ENCODE data around the gene CDPF1. TPM values are rescaled to one million over a fixed set of nuclear protein-coding genes. Genes with fewer than 3 reads are reported as not detected.

The CDPF1 gene
- total RNA-seq, 2 donors from 2014 or later: 8.1 to 12.4 TPM

GRCh38 chr22:46239261-46240048 lies 10.6 kb downstream of the CDPF1 start:
- Histone ChIP-seq H3K27me3 (replicated peaks; ENCODE audit: insufficient read depth) (no peaks in the 10 kb centered on the region), H3K9me3 (no peaks in the 10 kb centered on the region), H3K4me3 (no peak overlapping the region), H3K27ac (no peak overlapping the region), H3K4me1 (ENCODE audit: control insufficient read depth in 1 of 2, low read depth in 2 of 2) (no peaks in the 10 kb centered on the region), H3K36me3 (peaks cover 4% of the 10 kb centered on the region)
- DNase-seq (ENCODE audit: low spot score): no peak
- ATAC-seq (ENCODE audit: insufficient number of reproducible peaks, low FRiP score, low read depth): no peak
- TF ChIP-seq CTCF (IDR thresholded peaks at IDR 0.05): no peak

- Histone ChIP-seq H3K4me1 (ENCODE audit: control insufficient read depth in 1 of 2, low read depth in 2 of 2) (peaks cover 0 to 6% of the 10 kb centered on the region in 2 donors), H3K9me3 (no peaks in the 10 kb centered on the region), H3K4me3 (no peak overlapping the region), H3K27me3 (replicated peaks; ENCODE audit: insufficient read depth) (no peaks in the 10 kb centered on the region), H3K27ac (no peak overlapping the region), H3K36me3 (peaks cover 4% of the 10 kb centered on the region)
- TF ChIP-seq CTCF (IDR thresholded peaks at IDR 0.05): no peak
- DNase-seq (ENCODE audit: low spot score): no peak
- ATAC-seq (ENCODE audit: insufficient number of reproducible peaks, low FRiP score, low read depth): no peak
These were observed 11.6 kb downstream of the CDPF1 start for GRCh38 chr22:46238541-46238940.

- ATAC-seq (ENCODE audit: insufficient number of reproducible peaks, low FRiP score, low read depth) (no peak), DNase-seq (ENCODE audit: low spot score) (no peak)
- no peak for TF ChIP-seq CTCF (IDR thresholded peaks at IDR 0.05)
- H3K27ac ChIP-seq: no peak overlapping the region
- H3K4me1 ChIP-seq (ENCODE audit: control insufficient read depth in 1 of 2, low read depth in 2 of 2): peaks cover 3 to 11% of the 10 kb centered on the region in 2 donors
- no peaks in the 10 kb centered on the region for H3K9me3 ChIP-seq
- H3K4me3 ChIP-seq: no peak overlapping the region
- H3K27me3 ChIP-seq (replicated peaks; ENCODE audit: insufficient read depth): no peaks in the 10 kb centered on the region
- H3K36me3 ChIP-seq: peaks cover 4% of the 10 kb centered on the region
These were observed 12.5 kb downstream of the CDPF1 start for GRCh38 chr22:46237453-46238124.

- no peak for ATAC-seq (ENCODE audit: insufficient number of reproducible peaks, low FRiP score, low read depth)
- Histone ChIP-seq H3K4me1 (ENCODE audit: control insufficient read depth in 1 of 2, low read depth in 2 of 2) (peaks cover 3 to 11% of the 10 kb centered on the region in 2 donors), H3K4me3 (no peak overlapping the region), H3K27me3 (replicated peaks; ENCODE audit: insufficient read depth) (no peaks in the 10 kb centered on the region), H3K9me3 (no peaks in the 10 kb centered on the region), H3K36me3 (peaks cover 4% of the 10 kb centered on the region), H3K27ac (no peak overlapping the region)
- no peak for DNase-seq (ENCODE audit: low spot score)
- TF ChIP-seq CTCF (IDR thresholded peaks at IDR 0.05): no peak
These were observed 15.1 kb downstream of the CDPF1 start for GRCh38 chr22:46234969-46235368.

GRCh38 chr22:46233231-46233630 lies 16.9 kb downstream of the CDPF1 start:
- H3K9me3 ChIP-seq: no peaks in the 10 kb centered on the region
- ATAC-seq (ENCODE audit: insufficient number of reproducible peaks, low FRiP score, low read depth) (peak; percentile 52), DNase-seq (ENCODE audit: low spot score) (peak; percentile 33)
- H3K4me3 ChIP-seq: no peak overlapping the region
- H3K4me1 ChIP-seq (ENCODE audit: control insufficient read depth in 1 of 2, low read depth in 2 of 2): peaks cover 3 to 11% of the 10 kb centered on the region in 2 donors
- no peaks in the 10 kb centered on the region for H3K27me3 ChIP-seq (replicated peaks; ENCODE audit: insufficient read depth)
- no peak overlapping the region for H3K27ac ChIP-seq
- H3K36me3 ChIP-seq: peaks cover 4% of the 10 kb centered on the region
- no peak for TF ChIP-seq CTCF (IDR thresholded peaks at IDR 0.05)
